ENCODE results near the gene ZNF556. TPM values are rescaled to one million over a fixed set of nuclear protein-coding genes. Genes with fewer than 3 reads are reported as not detected.
A peak's percentile ranks its signal among the peaks of the same experiment; 100 is the strongest.

The ZNF556 gene
- total RNA-seq (2014; rRNA removed) (0.04 TPM in 1 of 2 replicates, not detected in the other), Bru-seq, nascent RNA (percentile 15 among the genes with signal in this experiment), BruChase-seq, experiment 1, labeled RNA remaining after a 6-hour chase (percentile 25 among the genes with signal in this experiment), BruChase-seq, experiment 2, labeled RNA remaining after a 2-hour chase (percentile 28 among the genes with signal in this experiment)
- long read RNA-seq: 0 reads

- no peak for TF ChIP-seq EZH2phosphoT487 (IDR thresholded peaks at IDR 0.05; ENCODE audit: borderline replicate concordance, low read length)
- no peak for TF ChIP-seq EZH2 (IDR thresholded peaks at IDR 0.05; ENCODE audit: low read length, unreplicated experiment)
- TF ChIP-seq CTCF (conservative IDR thresholded peaks at IDR 0.05; ENCODE audit: low read depth, low read length): no peak
- intact Hi-C loops (cut with micrococcal nuclease): no loop called here
- Histone ChIP-seq H2AFZ (ENCODE audit: low read length) (no peak within 1 kb of the TSS), H3K9me2 (replicated peaks; ENCODE audit: low read length) (no peaks in the 10 kb centered on the region), H3K27ac (ENCODE audit: low read length) (no peak within 1 kb of the TSS), H3F3A (ENCODE audit: low read length, unreplicated experiment) (no peaks in the 10 kb centered on the region), H3K36me3 (ENCODE audit: low read depth, low read length) (no peaks in the 10 kb centered on the region), H3K27me3 (ENCODE audit: low read length) (no peaks in the 10 kb centered on the region), H3K4me3 (ENCODE audit: low read length) (no peak within 1 kb of the TSS), H3K79me2 (ENCODE audit: low read length) (no peaks in the 10 kb centered on the region), H4K20me1 (ENCODE audit: low read length) (no peaks in the 10 kb centered on the region), H3K9ac (ENCODE audit: low read length) (no peak within 1 kb of the TSS), H3K4me2 (ENCODE audit: low read length) (no peak within 1 kb of the TSS), H3K9me3 (ENCODE audit: low read length) (no peaks in the 10 kb centered on the region), H3K4me1 (ENCODE audit: insufficient read depth, low read length) (no peaks in the 10 kb centered on the region)
- no TSS peak for BruUV-seq (replicated peaks)
- peak; percentile 25 for DNase-seq
- no peak for ATAC-seq
- ChIA-PET POLR2A (ENCODE audit: unreplicated experiment) (no interaction called here), CTCF (no interaction called here)
Observed at GRCh38 chr19:2867025-2867991, at the start of gene ZNF556. TSS of gene ZNF556 (plus strand) at chr19:2867335. CDS start at chr19:2867422, 87 bp downstream.

- H3K27ac ChIP-seq (ENCODE audit: low read length): no peak within 1 kb of the TSS
- ChIA-PET CTCF (interaction anchor here (0.6 kb wide), 1 partner anchor 1073 kb away, joined by 5 read pairs; no protein-coding TSS in a partner anchor), POLR2A (ENCODE audit: unreplicated experiment) (interaction anchor here (0.6 kb wide), 1 partner anchor 645 kb away, joined by 4 read pairs; no protein-coding TSS in a partner anchor)
- no peaks in the 10 kb centered on the region for H3K27me3 ChIP-seq (ENCODE audit: low read length)
- H3K4me2 ChIP-seq (ENCODE audit: low read length): peak within 1 kb of the TSS; percentile 93
- ATAC-seq (peak; percentile 96), DNase-seq (peak; percentile 92)
- H2AFZ ChIP-seq (ENCODE audit: low read length): peak within 1 kb of the TSS; percentile 69
- no peaks in the 10 kb centered on the region for H3K9me2 ChIP-seq (replicated peaks; ENCODE audit: low read length)
- H3K4me3 ChIP-seq (ENCODE audit: low read length): peak within 1 kb of the TSS; percentile 77
- no peaks in the 10 kb centered on the region for H3K9me3 ChIP-seq (ENCODE audit: low read length)
- BruUV-seq (replicated peaks): no TSS peak
- no peaks in the 10 kb centered on the region for H3K79me2 ChIP-seq (ENCODE audit: low read length)
- TF ChIP-seq CTCF (conservative IDR thresholded peaks at IDR 0.05; ENCODE audit: low read depth, low read length): peak; percentile 74
- no peak for TF ChIP-seq EZH2phosphoT487 (IDR thresholded peaks at IDR 0.05; ENCODE audit: borderline replicate concordance, low read length)
- peak within 1 kb of the TSS; percentile 58 for H3K9ac ChIP-seq (ENCODE audit: low read length)
- intact Hi-C loops (cut with micrococcal nuclease): no loop called here
- no peaks in the 10 kb centered on the region for H3F3A ChIP-seq (ENCODE audit: low read length, unreplicated experiment)
- no peaks in the 10 kb centered on the region for H4K20me1 ChIP-seq (ENCODE audit: low read length)
- no peaks in the 10 kb centered on the region for H3K4me1 ChIP-seq (ENCODE audit: insufficient read depth, low read length)
- H3K36me3 ChIP-seq (ENCODE audit: low read depth, low read length): no peaks in the 10 kb centered on the region
Observed at GRCh38 chr19:2819540-2820111, 47.5 kb upstream of the ZNF556 start, which contains the start of gene ZNF554. TSS of gene ZNF554 (plus strand) at chr19:2819868. CDS start at chr19:2820072, 204 bp downstream.

All from PC-3 (cell line).